SK-N-SH (cell line): ENCODE results near the gene PTOV1. TPM values are rescaled to one million over a fixed set of nuclear protein-coding genes. Genes with fewer than 3 reads are reported as not detected.

ENCODE experiments used
- CTCF ChIA-PET: fragments of 300-600, 350-600 bp; formaldehyde crosslinking; extraction: SDS; loops from one replicate; lab custom pipeline; 2021; lab: Yijun Ruan, JAX
- POLR2A ChIA-PET: fragments of 350-600 bp; sonication (Branson Sonifier 250); formaldehyde crosslinking; extraction: SDS; loops from one replicate; lab custom pipeline; 2020; ENCODE audit warnings: antibody characterized with exemption, inconsistent platforms; lab: Yijun Ruan, JAX
- DNase-seq: peaks from one replicate; pipeline ENCODE4 v3.0.0; 2012
- H2AFZ ChIP-seq: fragments of 200-600 bp; sonication (generic); 2 replicates; pipeline ENCODE4 v1.8.1; 2016; ENCODE audit warnings: antibody characterized with exemption, mild to moderate bottlenecking, low read depth
- H3F3A ChIP-seq: fragments of 200-600 bp; sonication (generic); replicated peaks from 2 replicates; pipeline ENCODE3; 2016; ENCODE audit warnings: antibody characterized with exemption, mild to moderate bottlenecking; ENCODE audit not compliant: insufficient read depth
- H3K27ac ChIP-seq, 2 experiments: fragments of 200-500 bp in 1 of 2; fragments of 200-600 bp in 1 of 2; sonication (Bioruptor generic) in 1 of 2; sonication (generic), shearing (Covaris generic) in 1 of 2; 2 replicates each; pipeline versions ENCODE4 v1.5.1 to v1.6.1; 2014 to 2016; ENCODE audit warnings: low read depth in 2 of 2, inconsistent platforms in 1 of 2, low read length in 1 of 2, mild to moderate bottlenecking in 1 of 2, mixed read lengths in 1 of 2
- H3K27me3 ChIP-seq: fragments of 200-600 bp; sonication (generic), shearing (Covaris generic); 2 replicates; pipeline ENCODE4 v1.6.1; 2016; ENCODE audit warnings: mixed run types; ENCODE audit not compliant: insufficient read depth
- H3K36me3 ChIP-seq, 2 experiments: fragments of 200-500 bp in 1 of 2; fragments of 200-600 bp in 1 of 2; sonication (Bioruptor generic) in 1 of 2; sonication (generic) in 1 of 2; replicated peaks in 1 of 2; 2 replicates each; pipeline versions ENCODE3 to v1.5.1; 2014 to 2016; ENCODE audit warnings: low read length in 1 of 2, mild to moderate bottlenecking in 1 of 2; ENCODE audit not compliant: insufficient read depth in 2 of 2, control insufficient read depth in 1 of 2
- H3K4me1 ChIP-seq, 2 experiments: fragments of 200-500 bp in 1 of 2; fragments of 200-600 bp in 1 of 2; sonication (Bioruptor generic) in 1 of 2; sonication (generic), shearing (Covaris generic) in 1 of 2; 2 replicates each; pipeline versions ENCODE4 v1.5.1 to v1.6.1; 2014 to 2016; ENCODE audit warnings: low read depth in 1 of 2, low read length in 1 of 2, mixed run types in 1 of 2; ENCODE audit not compliant: insufficient read depth in 2 of 2, control insufficient read depth in 1 of 2
- H3K4me2 ChIP-seq: fragments of 200-600 bp; sonication (generic), shearing (Covaris generic); 2 replicates; pipeline ENCODE4 v1.6.1; 2017; ENCODE audit warnings: mixed run types
- H3K4me3 ChIP-seq, 2 experiments: fragments of 200-500 bp in 1 of 2; fragments of 200-600 bp in 1 of 2; sonication (Bioruptor generic) in 1 of 2; sonication (generic), shearing (Covaris generic) in 1 of 2; 2 replicates each; pipeline versions ENCODE4 v1.5.1 to v1.8.1; 2014 to 2016; ENCODE audit warnings: low read depth in 2 of 2, inconsistent platforms in 1 of 2, low read length in 1 of 2, mild to moderate bottlenecking in 1 of 2, mixed read lengths in 1 of 2, moderate library complexity in 1 of 2
- H3K79me2 ChIP-seq: fragments of 200-600 bp; sonication (generic); 2 replicates; pipeline ENCODE4 v1.8.1; 2017; ENCODE audit warnings: mild to moderate bottlenecking; ENCODE audit not compliant: insufficient read depth
- H3K9ac ChIP-seq: fragments of 200-600 bp; sonication (generic); 2 replicates; pipeline ENCODE4 v1.6.1; 2017; ENCODE audit warnings: mixed run types
- H3K9me2 ChIP-seq: fragments of 200-600 bp; sonication (generic); 2 replicates; pipeline ENCODE4 v1.6.1; 2017; ENCODE audit warnings: mixed run types
- H3K9me3 ChIP-seq: fragments of 200-600 bp; sonication (generic); 2 replicates; pipeline ENCODE4 v1.6.1; 2017; ENCODE audit warnings: mixed run types, mild to moderate bottlenecking, moderate library complexity
- H4K20me1 ChIP-seq: fragments of 200-600 bp; sonication (generic); 2 replicates; pipeline ENCODE4 v1.6.1; 2017; ENCODE audit warnings: mild to moderate bottlenecking, mixed run types; ENCODE audit not compliant: insufficient read depth
- ELF1 ChIP-seq: IDR thresholded peaks from 2 replicates; pipeline ENCODE4 v1.4.0; 2012
- EP300 ChIP-seq, 2 experiments: IDR thresholded peaks; 2 replicates each; pipeline versions ENCODE4 v1.4.0 to v1.6.1; 2012; ENCODE audit warnings: borderline replicate concordance in 1 of 2, low read depth in 1 of 2, low read length in 1 of 2
- EZH2phosphoT487 ChIP-seq: fragments of 200-600 bp; sonication (generic); IDR thresholded peaks from 2 replicates; pipeline ENCODE4 v1.6.1; 2017; ENCODE audit warnings: low read depth, mixed run types, mild to moderate bottlenecking, antibody characterized with exemption, moderate library complexity, borderline replicate concordance
- FOXM1 ChIP-seq: IDR thresholded peaks from 2 replicates; pipeline ENCODE4 v1.4.0; 2012; ENCODE audit warnings: low read depth, mild to moderate bottlenecking
- MXI1 ChIP-seq: IDR thresholded peaks from 2 replicates; pipeline ENCODE4 v1.6.1; 2012; ENCODE audit warnings: mild to moderate bottlenecking, low read depth, low read length, improper control_type of control experiment
- NFIC ChIP-seq: IDR thresholded peaks from 2 replicates; pipeline ENCODE4 v1.4.0; 2012; ENCODE audit warnings: borderline replicate concordance
- PBX3 ChIP-seq: IDR thresholded peaks from 2 replicates; pipeline ENCODE4; 2012
- RAD21 ChIP-seq: IDR thresholded peaks from 2 replicates; pipeline ENCODE4 v1.6.1; 2012; ENCODE audit warnings: mild to moderate bottlenecking, low read length
- RXRA ChIP-seq: IDR thresholded peaks from 2 replicates; pipeline ENCODE4 v1.4.0; 2012; ENCODE audit warnings: low read depth, mild to moderate bottlenecking, borderline replicate concordance
- SMC3 ChIP-seq: IDR thresholded peaks from 2 replicates; pipeline ENCODE4 v1.6.1; 2012; ENCODE audit warnings: low read depth, low read length, improper control_type of control experiment
- TCF12 ChIP-seq: IDR thresholded peaks from 2 replicates; pipeline ENCODE4 v1.4.0; 2012
- USF2 ChIP-seq: fragments of 150-350 bp; IDR thresholded peaks from 2 replicates; pipeline ENCODE4 v1.6.1; 2017; ENCODE audit warnings: antibody characterized with exemption, low read length, low read depth, borderline replicate concordance
- WGBS: methylation state at CpG from one replicate; pipeline ENCODE4 v1.1.6; 2017; ENCODE audit warnings: low lambda C conversion rate; 5-methylcytosine and 5-hydroxymethylcytosine counted together
- polyA plus RNA-seq, 3 experiments: library from polyadenylated mRNA; depleted of rRNA; stranded (reverse); fragments of >200 nt; gene quantifications; 2 replicates each; pipeline ENCODE4 v1.2.3, GENCODE V29; 2012

Gene PTOV1
- polyA plus RNA-seq, 1 of the 3 experiments (the other 2 are of a cell fraction), result 95.0 TPM

- TF ChIP-seq USF2 (no peak), ELF1 (no peak), PBX3 (no peak)
These were observed 44.8 kb downstream of the PTOV1 start (continued) for GRCh38 chr19:49895566-49896297.

- no peaks in the 10 kb centered on the region for H3K9me2 ChIP-seq
- POLR2A ChIA-PET, result no interaction called here
- no peak for DNase-seq
- 73% methylated on average over 17 of the region's 20 CpGs for WGBS
- H2AFZ ChIP-seq, result no peak within 1 kb of the TSS; the same call in 1 of the 2 replicates
- H3K9me3 ChIP-seq, result no peaks in the 10 kb centered on the region
- no peaks in the 10 kb centered on the region for H3K36me3 ChIP-seq
- H3K79me2 ChIP-seq, result no peaks in the 10 kb centered on the region
- no peaks in the 10 kb centered on the region for H3K27me3 ChIP-seq
- H3K9ac ChIP-seq, result no peak within 1 kb of the TSS
- H3K27ac ChIP-seq, result no peak within 1 kb of the TSS
- no peak within 1 kb of the TSS for H3K4me3 ChIP-seq
- no peaks in the 10 kb centered on the region; a peak in 2 of 4 replicates for H3K4me1 ChIP-seq
- H3F3A ChIP-seq, result no peaks in the 10 kb centered on the region
- TF ChIP-seq EZH2phosphoT487 (no peak), EP300 (IDR thresholded peaks at IDR 0.05; ENCODE audit: borderline replicate concordance in 1 of 2, low read depth in 1 of 2, low read length in 1 of 2) (no peak), USF2 (no peak), SMC3 (no peak), MXI1 (no peak), TCF12 (no peak), RAD21 (no peak), RXRA (no peak), NFIC (no peak), FOXM1 (no peak)
- TF ChIP-seq, all 33 proteins: peak for 0
- CTCF ChIA-PET, result no interaction called here
- no peaks in the 10 kb centered on the region for H4K20me1 ChIP-seq
- H3K4me2 ChIP-seq, result no peak within 1 kb of the TSS
These were observed 46.1 kb downstream of the PTOV1 start, which contains the start of gene IL4I1 for GRCh38 chr19:49896863-49897621. Gene IL4I1 (minus strand): TSS chr19:49896887. CDS start chr19:49896160, 727 bp downstream.
